Measurements from ENCODE around the gene FIGNL2.

DNA sequence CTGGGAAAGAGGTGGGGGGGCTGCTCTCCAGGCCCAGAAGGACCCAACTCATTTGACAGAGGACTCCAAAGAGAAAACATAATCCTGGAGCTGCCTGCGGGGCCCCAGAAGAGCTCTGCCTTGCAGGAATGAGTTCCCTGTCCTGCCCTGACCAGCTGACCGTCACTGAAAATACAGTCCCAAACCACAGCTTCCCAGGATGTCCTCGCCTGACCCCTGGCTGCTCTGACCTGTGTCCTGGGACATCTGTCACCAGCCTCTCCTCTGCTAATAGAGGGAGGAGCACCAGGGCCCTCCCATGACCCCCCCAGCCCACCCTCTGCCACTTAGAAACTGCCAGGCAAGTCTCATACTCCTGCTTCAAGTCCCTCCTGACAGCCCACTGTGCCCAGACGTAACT, 9.8 kb downstream of the FIGNL2 start:
- TF ChIP-seq, protein P1, sequence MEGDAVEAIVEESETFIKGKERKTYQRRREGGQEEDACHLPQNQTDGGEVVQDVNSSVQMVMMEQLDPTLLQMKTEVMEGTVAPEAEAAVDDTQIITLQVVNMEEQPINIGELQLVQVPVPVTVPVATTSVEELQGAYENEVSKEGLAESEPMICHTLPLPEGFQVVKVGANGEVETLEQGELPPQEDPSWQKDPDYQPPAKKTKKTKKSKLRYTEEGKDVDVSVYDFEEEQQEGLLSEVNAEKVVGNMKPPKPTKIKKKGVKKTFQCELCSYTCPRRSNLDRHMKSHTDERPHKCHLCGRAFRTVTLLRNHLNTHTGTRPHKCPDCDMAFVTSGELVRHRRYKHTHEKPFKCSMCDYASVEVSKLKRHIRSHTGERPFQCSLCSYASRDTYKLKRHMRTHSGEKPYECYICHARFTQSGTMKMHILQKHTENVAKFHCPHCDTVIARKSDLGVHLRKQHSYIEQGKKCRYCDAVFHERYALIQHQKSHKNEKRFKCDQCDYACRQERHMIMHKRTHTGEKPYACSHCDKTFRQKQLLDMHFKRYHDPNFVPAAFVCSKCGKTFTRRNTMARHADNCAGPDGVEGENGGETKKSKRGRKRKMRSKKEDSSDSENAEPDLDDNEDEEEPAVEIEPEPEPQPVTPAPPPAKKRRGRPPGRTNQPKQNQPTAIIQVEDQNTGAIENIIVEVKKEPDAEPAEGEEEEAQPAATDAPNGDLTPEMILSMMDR (IDR thresholded peaks at IDR 0.05), result no peak
- no peak for TF ChIP-seq POLR2A (IDR thresholded peaks at IDR 0.05)
- no peak for TF ChIP-seq POLR2AphosphoS5 (IDR thresholded peaks at IDR 0.05)
- TF ChIP-seq EP300 (IDR thresholded peaks at IDR 0.05), result no peak
